COR-L47 (cell line): Measurements from ENCODE around the gene KIF20A.
A peak's percentile ranks its signal among the peaks of the same experiment; 100 is the strongest.
"Not testable (repeated sequence)": the region's sequence is repeated elsewhere in the genome, so short reads cannot be mapped to it uniquely, and the experiment has no call there.

Experiments
- DNase-seq: peaks from one replicate; lab custom pipeline; 2025; lab: John Stamatoyannopoulos, UW

The KIF20A gene

DNA sequence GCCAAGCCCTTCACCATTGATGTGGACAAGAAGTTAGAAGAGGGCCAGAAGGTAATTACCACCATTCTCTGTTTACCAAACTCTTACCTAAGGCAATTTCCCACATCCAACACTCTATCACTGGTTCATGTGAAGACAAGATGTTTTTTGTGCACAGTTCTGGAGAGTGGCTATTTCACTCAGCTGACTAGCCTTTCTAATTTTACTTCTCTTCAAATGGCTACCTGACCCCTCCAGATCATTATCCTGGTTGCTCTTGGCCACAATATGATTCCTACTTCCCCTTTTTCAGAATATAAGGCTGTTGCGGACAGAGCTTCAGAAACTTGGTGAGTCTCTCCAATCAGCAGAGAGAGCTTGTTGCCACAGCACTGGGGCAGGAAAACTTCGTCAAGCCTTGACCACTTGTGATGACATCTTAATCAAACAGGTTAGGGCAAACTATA lies 7.1 kb downstream of the KIF20A start:
- DNase-seq = no peak

DNA sequence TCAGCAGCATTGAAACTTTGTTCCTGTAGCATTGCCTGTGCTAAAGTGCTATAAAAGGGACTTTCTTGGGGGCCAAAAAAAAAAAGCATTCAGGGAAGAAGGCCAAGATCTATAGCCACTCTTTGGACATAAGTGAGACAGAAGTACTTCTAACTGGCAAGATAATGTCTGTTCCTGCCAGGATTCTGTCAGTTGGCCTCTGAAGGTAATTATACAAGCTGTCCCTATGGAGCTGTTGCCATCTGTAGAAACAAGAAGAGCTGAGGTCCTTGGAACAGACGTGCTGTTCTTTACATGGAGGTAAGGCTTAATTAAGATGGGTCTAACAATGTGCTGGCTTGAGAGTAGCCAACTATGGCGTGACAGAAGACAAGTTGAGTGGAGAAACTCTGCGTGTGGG lies 9.7 kb downstream of the KIF20A start:
- no peak for DNase-seq

DNA sequence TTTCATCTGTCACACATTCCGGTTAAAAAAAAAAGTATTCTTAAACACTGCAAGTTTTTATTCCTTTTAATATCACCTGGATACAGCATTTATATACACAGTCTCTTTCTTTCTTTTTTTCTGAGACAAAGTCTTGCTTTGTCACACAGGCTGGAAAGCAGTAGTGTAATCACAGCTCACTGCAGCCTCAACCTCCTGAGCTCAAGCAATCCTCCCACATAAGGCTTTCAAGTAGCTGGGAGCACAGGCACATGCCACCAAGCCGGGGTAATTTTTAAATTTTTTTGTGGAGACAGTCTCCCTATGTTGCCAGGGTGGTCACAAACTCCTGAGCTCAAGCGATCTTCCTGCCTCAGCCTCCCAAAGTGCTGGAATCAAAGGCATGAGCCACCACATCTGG lies 13.9 kb downstream of the KIF20A start:
- DNase-seq = no peak

DNA sequence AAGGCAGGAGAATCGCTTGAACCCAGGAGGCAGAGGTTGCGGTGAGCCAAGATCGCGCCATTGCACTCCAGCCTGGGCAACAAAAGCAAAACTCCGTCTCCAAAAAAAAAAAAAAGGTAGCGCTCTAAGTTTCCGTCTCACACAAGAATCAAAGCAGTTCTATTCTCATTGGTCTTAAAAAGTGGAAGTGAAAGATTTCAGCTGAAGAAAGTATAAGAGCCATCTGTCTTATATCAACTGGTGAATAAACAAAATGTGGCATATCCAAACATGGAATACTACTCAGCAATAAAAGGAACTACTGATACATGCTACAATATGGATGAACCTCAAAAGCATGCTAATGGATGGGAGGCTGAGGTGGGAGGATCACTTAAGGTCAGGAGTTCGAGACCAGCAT lies 14.9 kb downstream of the KIF20A start:
- not testable (repeated sequence) for DNase-seq

DNA sequence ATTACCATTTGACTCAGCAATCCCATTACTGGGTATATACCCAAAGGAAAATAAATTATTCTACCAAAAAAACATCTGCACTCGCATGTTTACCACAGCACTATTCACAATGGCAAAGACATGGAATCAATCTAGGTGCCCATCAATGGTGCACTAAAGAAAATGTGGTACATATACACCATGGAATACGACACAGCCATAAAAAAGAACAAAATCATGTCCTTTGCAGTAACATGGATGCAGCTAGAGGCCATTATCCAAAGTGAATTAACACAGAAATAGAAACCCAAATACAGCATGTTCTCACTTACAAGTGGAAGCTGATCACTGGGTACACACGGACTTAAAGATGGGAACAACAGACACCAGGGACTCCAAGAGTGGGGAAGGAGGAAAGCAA lies 32.1 kb downstream of the KIF20A start:
- no peak for DNase-seq

DNA sequence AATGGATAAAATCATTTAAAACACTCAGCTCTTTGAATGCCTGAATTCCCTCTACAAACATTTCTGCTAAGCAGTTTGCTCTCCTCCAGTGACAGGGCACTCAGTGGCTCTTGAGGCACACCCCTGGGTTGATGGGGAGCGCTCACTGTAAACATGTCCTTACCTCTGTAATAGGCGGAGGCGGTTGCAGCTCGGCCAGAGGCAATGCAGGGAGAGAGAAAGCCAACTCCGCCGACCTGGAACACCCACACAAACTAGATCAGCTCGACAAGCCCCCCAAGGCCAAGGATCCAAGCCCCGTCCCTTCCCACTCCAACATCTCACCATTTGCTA lies 33.9 kb downstream of the KIF20A start:
- no peak for DNase-seq

DNA sequence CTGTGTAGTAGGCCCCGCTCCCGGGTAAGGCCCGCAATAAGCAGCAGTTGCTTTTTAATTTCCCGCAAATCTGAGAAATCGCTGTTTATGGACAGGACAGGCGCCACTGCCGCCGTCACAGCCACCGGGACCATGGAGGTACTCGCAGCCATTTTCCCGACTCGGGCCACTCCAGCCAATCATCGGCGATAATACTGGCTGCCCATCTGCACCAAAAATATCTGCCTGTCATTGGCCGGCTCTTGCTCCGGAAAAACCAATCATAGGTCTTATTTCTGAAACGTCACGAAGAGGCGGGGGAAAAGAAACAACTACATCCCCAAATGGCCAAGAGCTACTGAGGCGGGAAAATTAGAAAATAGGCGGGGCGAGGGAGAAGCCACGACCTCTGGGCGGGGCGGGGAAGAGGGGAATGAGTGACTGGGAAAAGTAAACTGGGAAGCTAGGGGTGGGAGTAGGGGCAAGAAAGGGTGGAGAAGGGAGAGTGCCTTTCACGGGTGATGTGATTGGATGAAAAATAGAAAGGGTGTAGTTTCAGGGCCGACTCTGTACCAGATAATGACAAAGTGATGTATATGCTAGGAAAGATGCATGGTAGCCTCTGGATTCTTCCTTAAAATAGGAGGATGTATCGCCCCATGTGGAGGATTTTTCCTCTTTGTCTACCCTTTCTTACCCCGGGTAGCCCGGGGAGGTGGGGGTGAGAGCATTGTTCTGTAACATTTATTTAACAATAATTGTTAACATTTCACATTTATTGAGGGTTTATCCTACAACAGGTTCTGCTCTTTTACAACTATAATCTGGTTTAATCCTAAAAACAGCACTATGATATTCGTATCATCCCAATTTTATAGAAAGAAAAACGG lies 34.5 kb downstream of the KIF20A start, which contains the start of gene CDC23:
CDC23 (minus strand) TSS at position 163 of the 869 bp plus-strand sequence; CDS start at position 152, 11 bp downstream.
- DNase-seq = peak; percentile 98

DNA sequence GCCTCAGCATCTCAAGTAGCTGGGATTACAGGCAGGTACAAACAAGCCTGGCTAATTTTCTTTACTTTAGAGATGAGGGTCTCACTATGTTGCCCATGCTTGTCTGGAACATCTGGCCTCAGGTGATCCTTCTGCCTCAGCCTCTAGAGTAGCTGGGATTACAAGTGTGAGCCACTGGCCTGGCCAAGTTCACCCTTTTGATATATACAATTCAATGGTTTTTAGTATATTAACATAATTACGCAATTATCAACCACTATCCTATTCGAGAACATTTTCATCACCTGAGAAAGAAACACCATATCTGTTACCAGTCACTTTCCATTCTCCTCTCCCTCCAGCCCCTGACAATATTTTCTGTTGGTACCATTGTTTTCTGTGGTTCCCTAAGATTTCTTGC lies 37.9 kb downstream of the KIF20A start:
- DNase-seq = no peak

DNA sequence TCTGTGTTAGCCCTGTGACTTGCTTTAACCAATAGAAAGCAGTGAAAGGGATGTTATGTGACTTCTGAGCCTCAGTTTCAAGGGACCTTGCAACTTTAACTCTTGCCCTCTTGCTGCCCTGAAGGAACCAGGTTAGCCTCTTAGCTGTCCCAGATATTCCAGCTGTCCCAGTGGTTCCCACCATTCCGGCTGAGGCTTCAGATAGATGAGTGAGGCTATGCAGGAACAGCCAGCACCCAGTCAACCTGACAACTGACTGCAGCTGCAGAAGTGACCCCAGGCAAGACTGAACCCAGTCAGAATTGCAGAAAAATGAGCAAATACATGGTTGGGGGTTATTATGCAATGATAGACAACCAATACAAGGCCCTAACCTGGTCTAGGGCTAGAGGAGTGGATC lies 44.6 kb downstream of the KIF20A start:
- DNase-seq = no peak

DNA sequence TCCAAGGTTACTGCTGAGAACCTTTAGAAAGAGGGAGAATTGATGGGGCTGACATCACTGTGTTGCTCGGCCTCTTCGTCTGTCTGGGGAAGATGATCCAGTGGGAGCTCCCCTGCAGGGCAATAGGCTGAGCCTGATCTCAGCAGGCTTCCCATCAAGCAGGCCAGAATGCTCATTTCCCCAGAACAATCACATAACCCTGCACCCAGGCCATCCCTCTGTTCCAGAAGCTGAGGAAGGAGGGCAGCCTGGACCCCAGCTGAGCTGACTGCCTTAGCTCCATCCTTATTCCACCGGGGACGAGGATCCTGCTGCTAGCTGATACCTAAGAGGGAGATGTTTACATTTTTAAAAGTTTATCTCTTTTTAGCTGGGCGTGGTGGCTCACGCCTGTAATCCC lies 45.8 kb downstream of the KIF20A start:
- DNase-seq = no peak

DNA sequence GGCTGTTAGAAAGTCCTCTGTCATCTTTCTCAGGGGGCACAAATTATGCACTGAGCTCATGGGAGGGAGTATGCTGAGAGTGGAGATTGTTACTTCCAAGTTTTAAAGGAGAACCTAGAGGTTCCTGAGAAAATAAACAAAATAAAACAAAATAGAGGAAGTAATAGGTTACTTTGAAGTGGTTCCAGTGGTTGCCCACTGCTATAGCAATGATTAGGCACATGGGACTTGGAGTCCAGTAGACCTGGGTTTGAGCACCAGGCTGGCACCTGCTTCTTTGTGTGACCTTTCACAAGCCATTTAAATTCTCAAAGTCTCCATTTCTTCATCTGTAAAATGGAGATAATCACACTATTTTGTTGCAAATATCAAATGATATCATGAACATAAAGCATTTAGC lies 48.0 kb downstream of the KIF20A start:
- no peak for DNase-seq

DNA sequence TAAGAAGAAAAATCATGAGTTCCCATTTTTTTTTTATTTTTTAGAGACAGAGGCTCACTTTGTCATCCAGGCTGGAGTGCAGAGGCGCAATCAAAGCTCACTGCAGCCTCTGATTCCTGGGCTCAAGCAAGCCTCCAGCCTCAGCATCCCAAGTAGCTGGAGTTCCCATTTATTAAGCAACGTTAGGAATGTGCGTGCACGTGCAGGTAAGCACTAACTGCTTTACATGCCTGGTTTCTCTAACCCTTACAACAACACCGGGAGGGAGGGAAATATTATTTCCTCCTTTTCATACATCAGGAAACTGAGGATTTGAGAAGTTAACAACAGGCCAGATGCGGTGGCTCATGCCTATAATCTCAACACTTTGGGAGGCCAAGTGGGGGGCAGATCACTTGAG lies 50.5 kb downstream of the KIF20A start:
- DNase-seq = no peak

DNA sequence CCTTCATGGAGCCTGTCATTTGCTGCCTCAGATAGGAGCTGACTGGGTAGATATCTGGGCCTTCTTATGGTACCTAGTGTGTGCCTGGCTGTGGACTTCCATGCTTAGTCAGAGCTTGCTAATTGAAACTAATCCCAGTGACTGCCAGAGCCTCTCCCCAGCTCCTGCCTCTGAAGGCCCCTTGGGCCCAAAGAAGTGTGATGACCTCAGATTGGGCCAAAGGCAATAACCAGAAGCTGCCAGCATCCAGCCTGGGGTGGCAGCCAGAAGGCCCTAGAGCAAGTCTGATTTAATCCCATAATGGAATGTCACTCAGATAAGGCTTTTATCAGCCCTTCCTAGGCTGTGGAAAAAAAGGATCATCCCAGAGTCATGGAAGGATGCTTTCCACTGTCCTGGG lies 51.3 kb downstream of the KIF20A start:
- no peak for DNase-seq

DNA sequence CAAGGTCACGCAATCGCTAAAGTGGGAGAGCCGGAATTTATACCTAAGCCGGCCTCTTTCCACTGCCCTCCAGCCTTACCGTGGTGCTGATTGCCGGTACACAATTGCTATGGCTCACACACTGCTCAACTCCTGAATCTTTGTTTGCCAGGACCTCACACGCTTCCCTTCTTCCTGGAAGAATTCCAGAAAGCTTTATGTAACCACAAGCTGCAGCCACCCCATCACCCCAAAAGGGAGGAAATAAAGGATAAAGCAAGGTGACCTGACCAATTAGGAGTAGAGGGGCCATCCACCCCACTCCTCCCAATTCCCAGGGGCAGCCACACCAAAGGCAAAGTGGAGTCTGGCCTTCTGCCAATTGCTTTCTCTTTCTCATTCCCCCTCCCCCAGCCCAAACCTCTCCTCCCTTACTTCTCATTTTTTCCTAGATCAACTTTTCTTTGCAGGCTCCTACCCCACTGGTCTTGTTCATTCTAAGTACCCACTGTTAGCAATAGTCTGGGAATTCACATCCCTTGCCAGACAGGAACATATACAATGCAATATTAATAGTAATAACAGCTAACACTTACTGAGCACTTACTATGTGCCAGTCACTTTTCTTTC lies 52.2 kb downstream of the KIF20A start:
- peak; percentile 72 for DNase-seq

DNA sequence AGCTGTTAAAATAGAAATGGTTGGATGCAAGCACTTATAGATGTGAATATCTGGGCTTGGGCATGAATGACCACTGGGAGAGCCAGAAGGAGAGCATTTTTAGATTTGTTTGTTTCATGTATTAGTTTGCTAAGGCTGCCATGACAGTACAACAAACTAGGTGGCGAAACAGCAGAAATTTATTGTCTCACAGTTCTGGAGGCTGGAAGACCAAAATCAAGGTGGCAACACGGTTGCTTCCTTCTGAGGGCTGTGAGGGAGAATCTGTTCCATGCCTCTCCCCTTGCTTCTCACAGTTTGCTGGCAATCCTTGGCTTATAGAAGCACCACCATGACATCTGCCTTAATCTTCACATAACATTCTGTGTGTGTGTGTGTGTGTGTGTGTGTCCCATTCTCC lies 54.4 kb downstream of the KIF20A start:
- DNase-seq = no peak

DNA sequence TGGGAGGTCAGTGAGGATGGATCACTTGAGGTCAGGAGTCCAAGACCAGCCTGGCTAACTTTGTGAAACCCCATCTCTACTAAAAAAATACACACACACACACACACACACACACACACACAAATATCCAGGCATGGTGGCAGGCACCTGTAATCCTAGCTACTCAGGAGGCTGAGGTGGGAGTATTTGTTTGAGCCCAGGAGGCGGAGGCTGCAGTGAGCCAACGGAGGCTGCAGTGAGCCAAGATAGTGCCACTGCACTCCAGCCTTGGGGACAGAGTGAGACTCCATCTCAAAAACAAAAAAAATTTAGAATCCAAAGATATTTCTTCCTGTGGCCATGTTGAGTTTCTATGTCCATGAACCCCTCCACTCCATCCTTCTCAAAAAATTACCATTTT lies 55.7 kb downstream of the KIF20A start:
- no peak for DNase-seq
